SK-N-SH treated with all-trans-retinoic acid at 6 μM for 48 hours (cell line): Measurements from ENCODE around the gene SMIM41.

ENCODE experiments used
- ATAC-seq: fragments of 200-7000 bp; cut with Tn5 transposase; 3 replicates; pipeline ENCODE4 v1.9.1; 2020; ENCODE audit warnings: mild to moderate bottlenecking, moderate library complexity
- BACH2 ChIP-seq: fragments of 250-450 bp; sonication (Bioruptor Pico); IDR thresholded peaks from 2 replicates; pipeline ENCODE4 v1.9.0; 2021; ENCODE audit warnings: mild to moderate bottlenecking, borderline replicate concordance
- CSDC2 ChIP-seq: fragments of 250-450 bp; sonication (Bioruptor Pico); IDR thresholded peaks from 2 replicates; pipeline ENCODE4 v1.5.0; 2020; ENCODE audit warnings: mild to moderate bottlenecking, moderate library complexity
- ESRRG ChIP-seq: fragments of 250-450 bp; sonication (Bioruptor Pico); IDR thresholded peaks from 2 replicates; pipeline ENCODE4 v1.6.1; 2021; ENCODE audit warnings: mild to moderate bottlenecking
- ISL1 ChIP-seq: fragments of 250-450 bp; sonication (Bioruptor Pico); IDR thresholded peaks from 2 replicates; pipeline ENCODE4 v2.1.2; 2022; ENCODE audit warnings: mild to moderate bottlenecking, moderate library complexity
- OSR1 ChIP-seq: fragments of 250-450 bp; sonication (Bioruptor Pico); IDR thresholded peaks from 2 replicates; pipeline ENCODE4 v1.8.0; 2022; ENCODE audit warnings: moderate library complexity, mild to moderate bottlenecking, inconsistent platforms
- POU6F1 ChIP-seq: fragments of 250-450 bp; sonication (Bioruptor Pico); IDR thresholded peaks from 2 replicates; pipeline ENCODE4 v1.8.0; 2021; ENCODE audit warnings: low read depth, mild to moderate bottlenecking, moderate library complexity, borderline replicate concordance
- PPARA ChIP-seq: fragments of 250-450 bp; sonication (Bioruptor Pico); IDR thresholded peaks from 2 replicates; pipeline ENCODE4 v1.5.0; 2020; ENCODE audit warnings: mild to moderate bottlenecking, borderline replicate concordance
- RARB ChIP-seq: fragments of 250-450 bp; sonication (Bioruptor Pico); IDR thresholded peaks from 2 replicates; pipeline ENCODE4 v1.8.0; 2021; ENCODE audit warnings: mild to moderate bottlenecking, moderate library complexity
- SNAI2 ChIP-seq: fragments of 250-450 bp; sonication (Bioruptor Pico); IDR thresholded peaks from 2 replicates; pipeline ENCODE4 v1.5.0; 2020; ENCODE audit warnings: mild to moderate bottlenecking, moderate library complexity
- TCF4 ChIP-seq: fragments of 250-450 bp; sonication (Bioruptor Pico); IDR thresholded peaks from 2 replicates; pipeline ENCODE4 v1.8.0; 2021; ENCODE audit warnings: mild to moderate bottlenecking, moderate library complexity, borderline replicate concordance
- TOX ChIP-seq: fragments of 250-450 bp; sonication (Bioruptor Pico); IDR thresholded peaks from 2 replicates; pipeline ENCODE4 v1.8.0; 2021; ENCODE audit warnings: mild to moderate bottlenecking, moderate library complexity, borderline replicate concordance
- ZC3H10 ChIP-seq: fragments of 250-450 bp; sonication (Bioruptor Pico); IDR thresholded peaks from 2 replicates; pipeline ENCODE4 v1.5.1; 2021; ENCODE audit warnings: mild to moderate bottlenecking, moderate library complexity
- ZFP3 ChIP-seq: fragments of 250-450 bp; sonication (Bioruptor Pico); IDR thresholded peaks from 2 replicates; pipeline ENCODE4 v1.5.0; 2020; ENCODE audit warnings: mild to moderate bottlenecking, moderate library complexity
- ZFP30 ChIP-seq: fragments of 450-650 bp; formaldehyde crosslinking; IDR thresholded peaks from 2 replicates; pipeline ENCODE4 v1.5.0; 2022; ENCODE audit warnings: mild to moderate bottlenecking, moderate library complexity
- ZNF565 ChIP-seq: fragments of 450-650 bp; formaldehyde crosslinking; conservative IDR thresholded peaks from 2 replicates; pipeline ENCODE4 v1.5.0; 2020; ENCODE audit warnings: low read depth, mild to moderate bottlenecking, moderate library complexity
- ZNF70 ChIP-seq: fragments of 450-650 bp; formaldehyde crosslinking; IDR thresholded peaks from 2 replicates; pipeline ENCODE4 v1.5.0; 2020; ENCODE audit warnings: mild to moderate bottlenecking, moderate library complexity
- ZNF8 ChIP-seq: fragments of 450-650 bp; formaldehyde crosslinking; IDR thresholded peaks from 2 replicates; pipeline ENCODE4 v1.5.0; 2020; ENCODE audit warnings: mild to moderate bottlenecking, moderate library complexity
- TF ChIP-seq, protein P1 (sequence below): fragments of 250-450 bp; sonication (Bioruptor Pico); IDR thresholded peaks from 2 replicates; pipeline ENCODE4 v1.5.0; 2020; ENCODE audit warnings: mild to moderate bottlenecking, moderate library complexity
- TF ChIP-seq, protein P2 (sequence below): fragments of 250-450 bp; sonication (Bioruptor Pico); IDR thresholded peaks from 2 replicates; pipeline ENCODE4 v1.8.0; 2020; ENCODE audit warnings: mild to moderate bottlenecking, moderate library complexity, borderline replicate concordance
- TF ChIP-seq, protein P3 (sequence below): fragments of 250-450 bp; sonication (Bioruptor Pico); IDR thresholded peaks from 2 replicates; pipeline ENCODE4 v1.5.1; 2020; ENCODE audit warnings: low read depth, mild to moderate bottlenecking, moderate library complexity

Gene SMIM41

GRCh38 chr12:52063082-52063924, 16.2 kb upstream of the SMIM41 start:
- ATAC-seq, result no peak
- TF ChIP-seq RARB (no peak), POU6F1 (CRISPR knock-in tag) (no peak), PPARA (CRISPR knock-in tag) (no peak), ESRRG (CRISPR knock-in tag) (no peak), ZFP30 (CRISPR knock-in tag) (no peak), SNAI2 (CRISPR knock-in tag) (no peak)

GRCh38 chr12:52063981-52064649, 15.4 kb upstream of the SMIM41 start:
- ATAC-seq, result no peak

DNA sequence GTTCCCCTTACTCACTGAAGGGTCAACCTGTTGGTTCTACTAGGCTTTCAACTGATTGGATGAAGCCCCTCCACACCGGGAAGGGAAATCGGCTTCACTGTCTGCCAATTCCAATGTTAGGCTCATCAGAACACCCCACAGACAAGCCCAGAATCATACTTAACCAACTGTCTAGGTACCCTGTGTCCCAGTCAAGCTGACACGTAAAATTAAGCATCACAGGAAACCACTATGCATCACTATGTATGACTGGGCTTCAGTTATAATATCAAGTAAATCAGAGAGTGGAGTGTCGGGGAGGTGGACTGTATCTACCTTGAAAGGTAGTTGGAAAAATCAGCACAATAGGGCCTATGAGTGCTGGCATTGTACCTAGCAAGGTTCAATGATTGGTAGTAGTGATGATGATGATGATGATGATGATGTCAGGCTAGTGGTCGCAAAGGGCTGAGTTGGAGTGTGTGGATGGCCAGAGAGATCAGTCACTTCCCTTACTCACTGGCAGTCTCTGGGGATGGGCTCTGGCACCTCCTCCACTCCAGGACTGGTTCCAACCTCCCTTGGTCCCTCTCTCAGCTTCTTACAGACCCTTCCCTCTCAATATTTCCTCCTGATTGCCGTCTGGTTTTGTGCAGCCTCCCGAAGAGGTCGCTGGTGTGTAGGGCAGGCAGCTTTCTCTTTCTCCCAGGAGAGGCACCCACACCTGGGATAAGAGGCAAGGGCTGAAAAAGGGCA, 13.0 kb upstream of the SMIM41 start:
- TF ChIP-seq ZFP3 (CRISPR knock-in tag), result no peak
- TF ChIP-seq POU6F1 (CRISPR knock-in tag), result no peak
- no peak for TF ChIP-seq ZNF70 (CRISPR knock-in tag)
- no peak for TF ChIP-seq ZNF8 (CRISPR knock-in tag)
- TF ChIP-seq, protein P1, sequence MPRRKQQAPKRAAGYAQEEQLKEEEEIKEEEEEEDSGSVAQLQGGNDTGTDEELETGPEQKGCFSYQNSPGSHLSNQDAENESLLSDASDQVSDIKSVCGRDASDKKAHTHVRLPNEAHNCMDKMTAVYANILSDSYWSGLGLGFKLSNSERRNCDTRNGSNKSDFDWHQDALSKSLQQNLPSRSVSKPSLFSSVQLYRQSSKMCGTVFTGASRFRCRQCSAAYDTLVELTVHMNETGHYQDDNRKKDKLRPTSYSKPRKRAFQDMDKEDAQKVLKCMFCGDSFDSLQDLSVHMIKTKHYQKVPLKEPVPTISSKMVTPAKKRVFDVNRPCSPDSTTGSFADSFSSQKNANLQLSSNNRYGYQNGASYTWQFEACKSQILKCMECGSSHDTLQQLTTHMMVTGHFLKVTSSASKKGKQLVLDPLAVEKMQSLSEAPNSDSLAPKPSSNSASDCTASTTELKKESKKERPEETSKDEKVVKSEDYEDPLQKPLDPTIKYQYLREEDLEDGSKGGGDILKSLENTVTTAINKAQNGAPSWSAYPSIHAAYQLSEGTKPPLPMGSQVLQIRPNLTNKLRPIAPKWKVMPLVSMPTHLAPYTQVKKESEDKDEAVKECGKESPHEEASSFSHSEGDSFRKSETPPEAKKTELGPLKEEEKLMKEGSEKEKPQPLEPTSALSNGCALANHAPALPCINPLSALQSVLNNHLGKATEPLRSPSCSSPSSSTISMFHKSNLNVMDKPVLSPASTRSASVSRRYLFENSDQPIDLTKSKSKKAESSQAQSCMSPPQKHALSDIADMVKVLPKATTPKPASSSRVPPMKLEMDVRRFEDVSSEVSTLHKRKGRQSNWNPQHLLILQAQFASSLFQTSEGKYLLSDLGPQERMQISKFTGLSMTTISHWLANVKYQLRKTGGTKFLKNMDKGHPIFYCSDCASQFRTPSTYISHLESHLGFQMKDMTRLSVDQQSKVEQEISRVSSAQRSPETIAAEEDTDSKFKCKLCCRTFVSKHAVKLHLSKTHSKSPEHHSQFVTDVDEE (CRISPR knock-in tag), result no peak
- TF ChIP-seq OSR1 (CRISPR knock-in tag), result no peak
- TF ChIP-seq, protein P2, sequence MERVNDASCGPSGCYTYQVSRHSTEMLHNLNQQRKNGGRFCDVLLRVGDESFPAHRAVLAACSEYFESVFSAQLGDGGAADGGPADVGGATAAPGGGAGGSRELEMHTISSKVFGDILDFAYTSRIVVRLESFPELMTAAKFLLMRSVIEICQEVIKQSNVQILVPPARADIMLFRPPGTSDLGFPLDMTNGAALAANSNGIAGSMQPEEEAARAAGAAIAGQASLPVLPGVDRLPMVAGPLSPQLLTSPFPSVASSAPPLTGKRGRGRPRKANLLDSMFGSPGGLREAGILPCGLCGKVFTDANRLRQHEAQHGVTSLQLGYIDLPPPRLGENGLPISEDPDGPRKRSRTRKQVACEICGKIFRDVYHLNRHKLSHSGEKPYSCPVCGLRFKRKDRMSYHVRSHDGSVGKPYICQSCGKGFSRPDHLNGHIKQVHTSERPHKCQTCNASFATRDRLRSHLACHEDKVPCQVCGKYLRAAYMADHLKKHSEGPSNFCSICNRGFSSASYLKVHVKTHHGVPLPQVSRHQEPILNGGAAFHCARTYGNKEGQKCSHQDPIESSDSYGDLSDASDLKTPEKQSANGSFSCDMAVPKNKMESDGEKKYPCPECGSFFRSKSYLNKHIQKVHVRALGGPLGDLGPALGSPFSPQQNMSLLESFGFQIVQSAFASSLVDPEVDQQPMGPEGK (CRISPR knock-in tag), result no peak
- TF ChIP-seq ZNF565 (CRISPR knock-in tag), result no peak
- no peak for TF ChIP-seq TCF4 (CRISPR knock-in tag)
- ATAC-seq, result no peak

More at GRCh38 chr12:52063981-52064649, 15.4 kb upstream of the SMIM41 start:
- no peak for TF ChIP-seq ZNF70 (CRISPR knock-in tag)
- TF ChIP-seq OSR1 (CRISPR knock-in tag), result no peak
- TF ChIP-seq ISL1 (CRISPR knock-in tag), result no peak
- TF ChIP-seq, protein P3, sequence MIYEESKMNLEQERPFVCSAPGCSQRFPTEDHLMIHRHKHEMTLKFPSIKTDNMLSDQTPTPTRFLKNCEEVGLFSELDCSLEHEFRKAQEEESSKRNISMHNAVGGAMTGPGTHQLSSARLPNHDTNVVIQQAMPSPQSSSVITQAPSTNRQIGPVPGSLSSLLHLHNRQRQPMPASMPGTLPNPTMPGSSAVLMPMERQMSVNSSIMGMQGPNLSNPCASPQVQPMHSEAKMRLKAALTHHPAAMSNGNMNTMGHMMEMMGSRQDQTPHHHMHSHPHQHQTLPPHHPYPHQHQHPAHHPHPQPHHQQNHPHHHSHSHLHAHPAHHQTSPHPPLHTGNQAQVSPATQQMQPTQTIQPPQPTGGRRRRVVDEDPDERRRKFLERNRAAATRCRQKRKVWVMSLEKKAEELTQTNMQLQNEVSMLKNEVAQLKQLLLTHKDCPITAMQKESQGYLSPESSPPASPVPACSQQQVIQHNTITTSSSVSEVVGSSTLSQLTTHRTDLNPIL (CRISPR knock-in tag), result no peak
- TF ChIP-seq ZC3H10 (CRISPR knock-in tag), result no peak
- TF ChIP-seq RARB, result no peak
- no peak for TF ChIP-seq ESRRG (CRISPR knock-in tag)
- TF ChIP-seq TOX (CRISPR knock-in tag), result no peak
- TF ChIP-seq ZNF8 (CRISPR knock-in tag), result no peak
- no peak for TF ChIP-seq ZFP3 (CRISPR knock-in tag)
- no peak for TF ChIP-seq CSDC2 (CRISPR knock-in tag)
- TF ChIP-seq BACH2 (CRISPR knock-in tag), result no peak
- TF ChIP-seq, protein P1 (CRISPR knock-in tag), result no peak
